DND-41 (cell line): ENCODE measurements around the gene SLC39A6.

Experiments
- ATAC-seq: fragments of 200-7000 bp; cut with Tn5 transposase; 3 replicates; pipeline ENCODE4 v1.9.1; 2021; ENCODE audit warnings: low read depth; ENCODE audit not compliant: insufficient read depth
- DNase-seq: peaks from one replicate; pipeline ENCODE4 v3.0.0-alpha.2; 2020
- H2AFZ ChIP-seq: 2 replicates; pipeline ENCODE4 v1.6.0; 2012; ENCODE audit warnings: low read depth, low read length
- H3K27ac ChIP-seq: 2 replicates; pipeline ENCODE4 v1.5.1; 2012; ENCODE audit warnings: low read length, inconsistent platforms
- H3K27me3 ChIP-seq: fragments of 200-600 bp; sonication (generic); 2 replicates; pipeline ENCODE4 v1.6.0; 2012; ENCODE audit warnings: low read length, mild to moderate bottlenecking, inconsistent platforms; ENCODE audit not compliant: insufficient read depth, poor library complexity
- H3K36me3 ChIP-seq: 2 replicates; pipeline ENCODE4 v1.5.1; 2012; ENCODE audit warnings: low read length, inconsistent platforms; ENCODE audit not compliant: insufficient read depth
- H3K4me1 ChIP-seq: 2 replicates; pipeline ENCODE4 v1.5.1; 2012; ENCODE audit warnings: mild to moderate bottlenecking, low read length; ENCODE audit not compliant: insufficient read depth
- H3K4me2 ChIP-seq: 2 replicates; pipeline ENCODE4 v1.6.0; 2012; ENCODE audit warnings: mild to moderate bottlenecking, moderate library complexity, low read length, inconsistent platforms; ENCODE audit not compliant: insufficient read depth
- H3K4me3 ChIP-seq, 2 experiments: fragments of 200-600 bp in 1 of 2; shearing (Covaris generic) in 1 of 2; 2 replicates each; pipeline ENCODE4 v1.5.1; 2012 to 2016; ENCODE audit warnings: inconsistent platforms in 2 of 2, low read length in 2 of 2, mild to moderate bottlenecking in 2 of 2, low read depth in 1 of 2, moderate library complexity in 1 of 2
- H3K79me2 ChIP-seq: 2 replicates; pipeline ENCODE4 v1.6.0; 2012; ENCODE audit warnings: low read length, inconsistent platforms; ENCODE audit not compliant: insufficient read depth
- H3K9ac ChIP-seq: 2 replicates; pipeline ENCODE4 v1.6.0; 2012; ENCODE audit warnings: low read depth, mild to moderate bottlenecking, inconsistent platforms, low read length, moderate library complexity
- H3K9me3 ChIP-seq: 2 replicates; pipeline ENCODE4 v1.5.1; 2012; ENCODE audit warnings: low read length, moderate library complexity, mild to moderate bottlenecking, inconsistent platforms; ENCODE audit not compliant: insufficient read depth, severe bottlenecking
- H4K20me1 ChIP-seq: 2 replicates; pipeline ENCODE4 v1.6.0; 2012; ENCODE audit warnings: low read length; ENCODE audit not compliant: insufficient read depth
- EZH2 ChIP-seq: IDR thresholded peaks from 3 replicates; pipeline ENCODE4 v1.6.1; 2012; ENCODE audit warnings: borderline replicate concordance, low read depth, mild to moderate bottlenecking, moderate library complexity, low read length, inconsistent platforms; ENCODE audit not compliant: severe bottlenecking
- TF ChIP-seq, protein P1 (sequence below): IDR thresholded peaks from 2 replicates; pipeline ENCODE4 v1.5.1; 2012; ENCODE audit warnings: borderline replicate concordance, low read length, moderate library complexity, mild to moderate bottlenecking; ENCODE audit not compliant: poor library complexity, severe bottlenecking; ENCODE audit errors: extremely low read depth

Gene SLC39A6

DNA sequence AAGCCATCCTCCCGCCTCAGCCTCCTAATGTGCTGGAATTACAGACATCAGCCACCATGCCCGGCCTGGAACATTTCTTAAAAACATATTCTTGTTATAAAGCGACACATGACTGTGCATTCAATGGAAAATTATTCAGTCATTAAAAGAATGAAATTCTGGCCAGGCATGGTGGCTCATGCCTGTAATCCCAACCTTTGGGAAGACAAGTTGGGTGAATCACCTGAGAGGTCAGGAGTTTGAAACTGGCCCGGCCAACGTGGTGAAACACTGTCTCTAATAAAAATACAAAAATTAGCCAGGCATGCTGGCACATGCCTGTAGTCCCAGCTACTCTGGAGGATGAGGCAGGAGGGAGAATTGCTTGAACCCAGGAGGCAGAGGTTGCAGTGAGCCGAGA lies 40.1 kb downstream of the SLC39A6 start:
- Histone ChIP-seq H2AFZ (no peak overlapping the region), H3K4me3 (no peak overlapping the region), H3K27me3 (no peaks in the 10 kb centered on the region), H3K27ac (no peak overlapping the region), H3K79me2 (no peaks in the 10 kb centered on the region), H3K9me3 (no peaks in the 10 kb centered on the region), H4K20me1 (no peaks in the 10 kb centered on the region), H3K36me3 (no peaks in the 10 kb centered on the region), H3K9ac (no peak overlapping the region), H3K4me2 (no peak overlapping the region), H3K4me1 (no peaks in the 10 kb centered on the region)
- TF ChIP-seq EZH2, result no peak
- TF ChIP-seq, protein P1, sequence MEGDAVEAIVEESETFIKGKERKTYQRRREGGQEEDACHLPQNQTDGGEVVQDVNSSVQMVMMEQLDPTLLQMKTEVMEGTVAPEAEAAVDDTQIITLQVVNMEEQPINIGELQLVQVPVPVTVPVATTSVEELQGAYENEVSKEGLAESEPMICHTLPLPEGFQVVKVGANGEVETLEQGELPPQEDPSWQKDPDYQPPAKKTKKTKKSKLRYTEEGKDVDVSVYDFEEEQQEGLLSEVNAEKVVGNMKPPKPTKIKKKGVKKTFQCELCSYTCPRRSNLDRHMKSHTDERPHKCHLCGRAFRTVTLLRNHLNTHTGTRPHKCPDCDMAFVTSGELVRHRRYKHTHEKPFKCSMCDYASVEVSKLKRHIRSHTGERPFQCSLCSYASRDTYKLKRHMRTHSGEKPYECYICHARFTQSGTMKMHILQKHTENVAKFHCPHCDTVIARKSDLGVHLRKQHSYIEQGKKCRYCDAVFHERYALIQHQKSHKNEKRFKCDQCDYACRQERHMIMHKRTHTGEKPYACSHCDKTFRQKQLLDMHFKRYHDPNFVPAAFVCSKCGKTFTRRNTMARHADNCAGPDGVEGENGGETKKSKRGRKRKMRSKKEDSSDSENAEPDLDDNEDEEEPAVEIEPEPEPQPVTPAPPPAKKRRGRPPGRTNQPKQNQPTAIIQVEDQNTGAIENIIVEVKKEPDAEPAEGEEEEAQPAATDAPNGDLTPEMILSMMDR, result no peak
- no peak for ATAC-seq
- no peak for DNase-seq

DNA sequence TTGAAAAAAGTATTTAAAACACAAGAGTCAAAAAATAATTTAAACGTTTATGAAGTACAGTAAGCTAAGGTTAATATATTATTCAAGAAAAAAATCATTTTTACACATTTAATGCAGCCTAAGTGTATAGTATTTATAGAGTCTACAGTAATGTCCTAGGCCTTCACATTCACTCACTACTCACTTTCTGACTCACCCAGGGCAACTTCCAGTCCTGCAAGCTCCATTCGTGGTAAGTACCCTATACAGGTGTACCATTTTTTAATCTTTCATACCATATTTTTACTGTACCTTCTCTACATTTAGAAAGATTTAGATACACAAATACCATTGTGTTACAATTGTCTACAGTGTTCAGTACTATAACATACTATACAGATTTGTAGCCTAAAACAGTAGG lies 40.9 kb downstream of the SLC39A6 start:
- H2AFZ ChIP-seq, result no peak overlapping the region
- no peak overlapping the region for H3K27ac ChIP-seq
- no peaks in the 10 kb centered on the region for H3K4me1 ChIP-seq
- H3K9me3 ChIP-seq, result no peaks in the 10 kb centered on the region
- no peaks in the 10 kb centered on the region for H4K20me1 ChIP-seq
- no peak overlapping the region for H3K4me3 ChIP-seq
- no peak overlapping the region for H3K9ac ChIP-seq
- TF ChIP-seq, protein P1, result no peak
- no peak for TF ChIP-seq EZH2
- H3K27me3 ChIP-seq, result no peaks in the 10 kb centered on the region
- no peaks in the 10 kb centered on the region for H3K36me3 ChIP-seq
- no peaks in the 10 kb centered on the region for H3K79me2 ChIP-seq
- no peak overlapping the region for H3K4me2 ChIP-seq
- no peak for DNase-seq
- no peak for ATAC-seq

DNA sequence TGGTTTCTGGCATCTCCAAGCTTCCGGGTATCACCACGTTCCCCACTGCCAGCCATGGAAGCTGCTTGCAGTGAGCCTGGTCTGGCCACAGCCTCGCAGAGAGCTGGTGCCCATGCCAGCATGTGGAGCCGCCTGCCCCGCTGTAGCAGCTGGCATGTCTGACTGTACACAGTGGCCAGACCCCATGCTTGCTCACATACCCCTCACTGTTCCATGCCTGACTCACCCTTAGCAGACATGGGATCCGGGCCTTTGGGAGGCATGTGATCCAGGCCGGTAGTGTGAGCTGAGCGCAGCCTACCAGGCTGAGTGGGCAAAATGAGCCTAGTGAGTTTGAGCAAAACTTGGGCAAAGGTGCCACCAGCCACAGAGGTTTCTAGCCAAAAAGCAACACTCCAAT lies 43.0 kb downstream of the SLC39A6 start:
- DNase-seq (no peak), ATAC-seq (no peak)
- Histone ChIP-seq H4K20me1 (no peaks in the 10 kb centered on the region), H3K27ac (no peak overlapping the region), H3K79me2 (no peaks in the 10 kb centered on the region), H3K27me3 (no peaks in the 10 kb centered on the region), H2AFZ (no peak overlapping the region), H3K9me3 (peaks cover 3% of the 10 kb centered on the region), H3K36me3 (no peaks in the 10 kb centered on the region), H3K4me2 (no peak overlapping the region), H3K4me3 (no peak overlapping the region), H3K4me1 (no peaks in the 10 kb centered on the region), H3K9ac (no peak overlapping the region)
- no peak for TF ChIP-seq EZH2
- TF ChIP-seq, protein P1, result no peak

DNA sequence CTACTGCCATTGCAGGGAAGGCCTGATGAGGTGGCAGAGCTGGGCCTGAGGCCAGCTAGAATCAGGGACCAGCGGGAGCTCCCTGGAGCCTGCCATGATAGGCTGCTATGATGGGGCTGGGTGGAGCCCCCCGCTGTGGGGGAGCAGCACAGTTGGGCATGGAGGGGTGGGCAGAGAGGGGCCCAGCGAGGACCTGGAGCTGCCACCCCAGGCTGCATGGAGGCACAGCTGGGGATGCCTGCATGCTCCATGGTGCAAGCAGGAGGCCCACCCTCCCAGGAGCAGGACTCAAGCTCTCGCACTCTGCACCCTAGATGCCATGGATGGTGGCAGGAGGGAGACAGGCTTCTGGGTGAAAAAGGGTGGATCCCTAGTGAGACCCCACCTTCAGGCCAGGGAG lies 43.9 kb downstream of the SLC39A6 start:
- H3K9me3 ChIP-seq, result peaks cover 3% of the 10 kb centered on the region
- no peaks in the 10 kb centered on the region for H3K27me3 ChIP-seq
- no peak overlapping the region for H2AFZ ChIP-seq
- H3K4me3 ChIP-seq, result no peak overlapping the region
- DNase-seq (no peak), ATAC-seq (no peak)
- no peak overlapping the region for H3K4me2 ChIP-seq
- no peaks in the 10 kb centered on the region for H3K36me3 ChIP-seq
- H4K20me1 ChIP-seq, result no peaks in the 10 kb centered on the region
- H3K79me2 ChIP-seq, result no peaks in the 10 kb centered on the region
- H3K27ac ChIP-seq, result no peak overlapping the region
- TF ChIP-seq EZH2, result no peak
- TF ChIP-seq, protein P1, result no peak
- no peaks in the 10 kb centered on the region for H3K4me1 ChIP-seq
- H3K9ac ChIP-seq, result no peak overlapping the region
